Neural progenitor cell (in vitro differentiated cells): ENCODE measurements around the gene OR4N5.

ENCODE experiments used
- EZH2phosphoT487 ChIP-seq: fragments of 200-600 bp; sonication (generic); IDR thresholded peaks from 2 replicates; pipeline ENCODE4 v1.6.1; 2017; ENCODE audit warnings: antibody characterized with exemption
- TF ChIP-seq, protein P1 (sequence below): fragments of 200-600 bp; sonication (generic); IDR thresholded peaks from 2 replicates; pipeline ENCODE4 v1.5.1; 2017; ENCODE audit warnings: antibody characterized with exemption, mild to moderate bottlenecking

DNA sequence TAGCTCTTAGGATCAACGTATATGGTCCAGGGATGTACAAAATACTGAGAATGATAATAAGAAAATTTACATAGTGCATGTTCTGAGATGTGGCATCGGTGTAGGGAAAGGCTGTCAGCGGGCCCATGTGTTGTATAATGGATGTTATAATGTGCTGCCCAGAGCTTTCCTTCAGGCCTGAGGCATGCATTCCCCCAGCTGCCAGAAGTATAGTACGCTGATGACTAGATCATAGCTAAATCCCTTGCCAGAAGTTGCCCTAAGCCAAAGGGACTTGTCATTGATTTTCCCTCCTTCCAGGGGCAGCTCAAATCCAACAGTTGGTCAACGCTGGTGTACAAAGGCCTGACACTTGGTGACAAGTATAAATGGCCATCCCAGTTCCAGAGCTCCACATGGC is 45.6 kb downstream of the OR4N5 start:
- TF ChIP-seq, protein P1, sequence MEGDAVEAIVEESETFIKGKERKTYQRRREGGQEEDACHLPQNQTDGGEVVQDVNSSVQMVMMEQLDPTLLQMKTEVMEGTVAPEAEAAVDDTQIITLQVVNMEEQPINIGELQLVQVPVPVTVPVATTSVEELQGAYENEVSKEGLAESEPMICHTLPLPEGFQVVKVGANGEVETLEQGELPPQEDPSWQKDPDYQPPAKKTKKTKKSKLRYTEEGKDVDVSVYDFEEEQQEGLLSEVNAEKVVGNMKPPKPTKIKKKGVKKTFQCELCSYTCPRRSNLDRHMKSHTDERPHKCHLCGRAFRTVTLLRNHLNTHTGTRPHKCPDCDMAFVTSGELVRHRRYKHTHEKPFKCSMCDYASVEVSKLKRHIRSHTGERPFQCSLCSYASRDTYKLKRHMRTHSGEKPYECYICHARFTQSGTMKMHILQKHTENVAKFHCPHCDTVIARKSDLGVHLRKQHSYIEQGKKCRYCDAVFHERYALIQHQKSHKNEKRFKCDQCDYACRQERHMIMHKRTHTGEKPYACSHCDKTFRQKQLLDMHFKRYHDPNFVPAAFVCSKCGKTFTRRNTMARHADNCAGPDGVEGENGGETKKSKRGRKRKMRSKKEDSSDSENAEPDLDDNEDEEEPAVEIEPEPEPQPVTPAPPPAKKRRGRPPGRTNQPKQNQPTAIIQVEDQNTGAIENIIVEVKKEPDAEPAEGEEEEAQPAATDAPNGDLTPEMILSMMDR = no peak
- TF ChIP-seq EZH2phosphoT487 = no peak
